H1 (cell line): ENCODE results near the gene RPRML. TPM values are rescaled to one million over a fixed set of nuclear protein-coding genes. Genes with fewer than 3 reads are reported as not detected.

Experiments
- CTCF ChIA-PET: fragments of 300-600 bp; sonication (Branson Sonifier 250); formaldehyde crosslinking; loops from one replicate; lab custom pipeline; 2021; ENCODE audit not compliant: partially characterized antibody; lab: Charles Lee
- POLR2A ChIA-PET: fragments of 300-600 bp; sonication (Branson Sonifier 250); formaldehyde crosslinking; loops from one replicate; lab custom pipeline; 2021; ENCODE audit warnings: inconsistent platforms; ENCODE audit not compliant: partially characterized antibody; lab: Charles Lee
- DNase-seq, 2 experiments: peaks; one replicate each; pipeline versions ENCODE4 v3.0.0 to v3.0.0-alpha.2; 2010 to 2022; ENCODE audit warnings: low spot score in 2 of 2, low read depth in 1 of 2, mixed read lengths in 1 of 2
- FAIRE-seq: peaks from 2 replicates; lab custom pipeline; 2011; peaks lifted over from hg19 to GRCh38; lab: Jason Lieb, UNC
- H2AFZ ChIP-seq: 2 replicates; pipeline ENCODE4 v1.8.1; 2012; ENCODE audit warnings: low read length, inconsistent platforms
- H2AK5ac ChIP-seq: 2 replicates; pipeline ENCODE4 v1.6.1; 2013; ENCODE audit warnings: low read depth, low read length
- H2BK120ac ChIP-seq: replicated peaks from 2 replicates; pipeline ENCODE3; 2013; ENCODE audit warnings: low read depth, low read length, inconsistent platforms
- H2BK12ac ChIP-seq: 2 replicates; pipeline ENCODE4 v1.6.1; 2013; ENCODE audit warnings: low read depth, low read length
- H2BK15ac ChIP-seq: 2 replicates; pipeline ENCODE4 v1.6.1; 2013; ENCODE audit warnings: low read length
- H2BK20ac ChIP-seq: 2 replicates; pipeline ENCODE4 v1.6.1; 2013; ENCODE audit warnings: low read length
- H2BK5ac ChIP-seq: 2 replicates; pipeline ENCODE4 v1.6.1; 2013; ENCODE audit warnings: low read depth, low read length
- H3K14ac ChIP-seq: 2 replicates; pipeline ENCODE4 v1.6.1; 2013; ENCODE audit warnings: inconsistent platforms; ENCODE audit not compliant: insufficient read length
- H3K18ac ChIP-seq: 2 replicates; pipeline ENCODE4 v1.6.1; 2013; ENCODE audit warnings: low read length; ENCODE audit errors: extremely low read depth
- H3K23ac ChIP-seq: 2 replicates; pipeline ENCODE4 v1.6.1; 2013; ENCODE audit warnings: inconsistent platforms; ENCODE audit not compliant: insufficient read length
- H3K23me2 ChIP-seq: 2 replicates; pipeline ENCODE4 v1.6.1; 2013; ENCODE audit warnings: low read depth, low read length
- H3K27ac ChIP-seq: 2 replicates; pipeline ENCODE4 v1.6.1; 2011; ENCODE audit warnings: low read depth, low read length, inconsistent platforms
- H3K27me3 ChIP-seq, 4 experiments: replicated peaks in 1 of 4; 1 replicate in 1 of 4; 2 replicates in 3 of 4; pipeline versions ENCODE4 v1.6.1 to v1.8.1; 2011 to 2013; ENCODE audit warnings: low read length in 3 of 4, mild to moderate bottlenecking in 3 of 4, inconsistent platforms in 2 of 4, mixed read lengths in 2 of 4, moderate library complexity in 1 of 4; ENCODE audit not compliant: control insufficient read depth in 3 of 4, insufficient read depth in 3 of 4; ENCODE audit errors: extremely low read depth in 1 of 4
- H3K36me3 ChIP-seq, 4 experiments: 2 replicates each; pipeline versions ENCODE4 v1.6.1 to v1.8.1; 2011 to 2013; ENCODE audit warnings: mild to moderate bottlenecking in 4 of 4, low read length in 3 of 4, moderate library complexity in 2 of 4, control low read depth in 1 of 4, inconsistent platforms in 1 of 4; ENCODE audit not compliant: insufficient read depth in 4 of 4, control insufficient read depth in 2 of 4
- H3K4ac ChIP-seq: replicated peaks from 2 replicates; pipeline ENCODE3; 2013; ENCODE audit warnings: low read length, low read depth, mixed read lengths, inconsistent platforms; ENCODE audit not compliant: insufficient read length
- H3K4me1 ChIP-seq, 4 experiments: replicated peaks in 1 of 4; 1 replicate in 1 of 4; 2 replicates in 3 of 4; pipeline versions ENCODE4 v1.6.1 to v1.8.1; 2011 to 2013; ENCODE audit warnings: low read length in 3 of 4, inconsistent platforms in 2 of 4, mixed read lengths in 1 of 4; ENCODE audit not compliant: insufficient read depth in 4 of 4, control insufficient read depth in 3 of 4
- H3K4me2 ChIP-seq, 2 experiments: 2 replicates each; pipeline versions ENCODE4 v1.6.1 to v1.8.1; 2011 to 2013; ENCODE audit warnings: low read depth in 2 of 2, low read length in 2 of 2, control low read depth in 1 of 2, inconsistent platforms in 1 of 2, mild to moderate bottlenecking in 1 of 2; ENCODE audit not compliant: insufficient read depth in 1 of 2
- H3K4me3 ChIP-seq, 4 experiments: fragments of 200-600, 300-600 bp in 1 of 4; sonication (generic), shearing (Covaris generic), sonication (Bioruptor Twin) in 1 of 4; 2 replicates each; pipeline versions ENCODE4 v1.5.1 to v1.8.1; 2011 to 2016; ENCODE audit warnings: low read length in 4 of 4, low read depth in 3 of 4, control low read depth in 2 of 4, inconsistent platforms in 2 of 4, mild to moderate bottlenecking in 2 of 4, mixed read lengths in 1 of 4, moderate library complexity in 1 of 4; ENCODE audit not compliant: insufficient read depth in 2 of 4; ENCODE audit errors: extremely low read depth in 1 of 4
- H3K56ac ChIP-seq: replicated peaks from 2 replicates; pipeline ENCODE3; 2013; ENCODE audit warnings: low read depth, mild to moderate bottlenecking, mixed read lengths, low read length, inconsistent platforms; ENCODE audit not compliant: insufficient read length
- H3K79me1 ChIP-seq: 2 replicates; pipeline ENCODE4 v1.6.1; 2013; ENCODE audit warnings: low read depth, low read length, control low read depth
- H3K79me2 ChIP-seq, 2 experiments: 2 replicates each; pipeline versions ENCODE4 v1.6.1 to v1.8.1; 2012 to 2013; ENCODE audit warnings: low read length in 2 of 2, mild to moderate bottlenecking in 2 of 2, inconsistent platforms in 1 of 2; ENCODE audit not compliant: insufficient read depth in 2 of 2, control insufficient read depth in 1 of 2
- H3K9ac ChIP-seq, 4 experiments: replicated peaks in 1 of 4; 1 replicate in 1 of 4; 2 replicates in 3 of 4; pipeline versions ENCODE4 v1.6.1 to v1.8.1; 2011 to 2013; ENCODE audit warnings: low read depth in 3 of 4, low read length in 3 of 4, control low read depth in 2 of 4, mild to moderate bottlenecking in 2 of 4, moderate library complexity in 2 of 4, inconsistent platforms in 1 of 4; ENCODE audit errors: extremely low read depth in 1 of 4
- H3K9me3 ChIP-seq, 2 experiments: 2 replicates each; pipeline versions ENCODE4 v1.6.1 to v1.8.1; 2012 to 2013; ENCODE audit warnings: mild to moderate bottlenecking in 2 of 2, moderate library complexity in 2 of 2, control low read depth in 1 of 2, inconsistent platforms in 1 of 2, low read depth in 1 of 2, low read length in 1 of 2, mixed read lengths in 1 of 2; ENCODE audit not compliant: insufficient read depth in 2 of 2
- H4K20me1 ChIP-seq, 2 experiments: replicated peaks in 1 of 2; 2 replicates each; pipeline versions ENCODE3 to v1.8.1; 2011 to 2013; ENCODE audit warnings: inconsistent platforms in 2 of 2, low read length in 2 of 2, mild to moderate bottlenecking in 1 of 2; ENCODE audit not compliant: insufficient read depth in 2 of 2, control insufficient read depth in 1 of 2
- H4K5ac ChIP-seq: 2 replicates; pipeline ENCODE4 v1.6.1; 2013; ENCODE audit warnings: low read length, low read depth, mixed read lengths, inconsistent platforms; ENCODE audit not compliant: insufficient read length
- H4K8ac ChIP-seq: 2 replicates; pipeline ENCODE4 v1.8.0; 2013; ENCODE audit warnings: mild to moderate bottlenecking, moderate library complexity, low read length, inconsistent platforms; ENCODE audit not compliant: insufficient read depth; ENCODE audit errors: extremely low read depth
- H4K91ac ChIP-seq: replicated peaks from 2 replicates; pipeline ENCODE3; 2013; ENCODE audit warnings: low read length, mixed read lengths, inconsistent platforms; ENCODE audit not compliant: insufficient read length
- CBX8 ChIP-seq: fragments of 300-800, 300-1000 bp; sonication (generic); IDR thresholded peaks from 2 replicates; pipeline ENCODE4 v1.7.1; 2016; ENCODE audit warnings: low read depth, low read length, borderline replicate concordance
- GABPA ChIP-seq: IDR thresholded peaks from 2 replicates; pipeline ENCODE4 v1.6.1; 2011; ENCODE audit warnings: mild to moderate bottlenecking, low read length, moderate library complexity, borderline replicate concordance; ENCODE audit not compliant: insufficient read depth
- JUN ChIP-seq: IDR thresholded peaks from 2 replicates; pipeline ENCODE4 v1.6.1; 2011; ENCODE audit warnings: low read depth, mild to moderate bottlenecking, improper control_type of control experiment, low read length
- SP2 ChIP-seq: IDR thresholded peaks from 2 replicates; pipeline ENCODE4 v1.6.1; 2012; ENCODE audit warnings: mild to moderate bottlenecking, low read length, inconsistent platforms
- SUZ12 ChIP-seq: fragments of 200-600 bp; sonication (generic); IDR thresholded peaks from 2 replicates; pipeline ENCODE4 v1.6.1; 2012; ENCODE audit warnings: mild to moderate bottlenecking, inconsistent platforms, low read length, moderate library complexity, mixed read lengths
- WGBS, 2 experiments: shearing (Covaris generic) in 1 of 2; methylation state at CpG; one replicate each; pipeline versions ENCODE4 v1.1.6 to v1.1.7; 2013 to 2015; ENCODE audit warnings: low lambda C conversion rate in 2 of 2, mixed read lengths in 2 of 2, inconsistent platforms in 1 of 2, low coverage in 1 of 2, missing lambda C conversion rate in 1 of 2; ENCODE audit not compliant: insufficient replicate concordance in 2 of 2, insufficient coverage in 1 of 2, insufficient read length in 1 of 2; ENCODE audit errors: extremely low coverage in 1 of 2, missing lambda C conversion rate in 1 of 2; 5-methylcytosine and 5-hydroxymethylcytosine counted together
- polyA plus RNA-seq, 7 experiments: library from polyadenylated mRNA; depleted of rRNA in 3 of 7; stranded (reverse) in 5 of 7; unstranded in 2 of 7; fragments of >200 nt in 5 of 7; fragments of 200-250 nt in 2 of 7; gene quantifications; 1 replicate in 5 of 7; 2 replicates in 1 of 7; 4 replicates in 1 of 7; pipeline versions ENCODE4 v1.2.1 to v1.2.3, GENCODE V29; 2011 to 2013; ENCODE audit warnings: missing spikeins in 2 of 7, mixed read lengths in 2 of 7
- total RNA-seq: library from RNA; stranded (reverse); fragmentation: NEBNext Ultra II Directional; extraction: Animal tissue kit (Norgen Biotek cat#: 25700); gene quantifications from 2 replicates; pipeline ENCODE4 v1.2.1, GENCODE V29; 2021

Gene RPRML
- total and polyA plus RNA-seq, 2 of the 8 experiments (the other 6 are each of a cell fraction or from before 2014, with no cell fraction given), result 3.5 to 5.5 TPM

DNA sequence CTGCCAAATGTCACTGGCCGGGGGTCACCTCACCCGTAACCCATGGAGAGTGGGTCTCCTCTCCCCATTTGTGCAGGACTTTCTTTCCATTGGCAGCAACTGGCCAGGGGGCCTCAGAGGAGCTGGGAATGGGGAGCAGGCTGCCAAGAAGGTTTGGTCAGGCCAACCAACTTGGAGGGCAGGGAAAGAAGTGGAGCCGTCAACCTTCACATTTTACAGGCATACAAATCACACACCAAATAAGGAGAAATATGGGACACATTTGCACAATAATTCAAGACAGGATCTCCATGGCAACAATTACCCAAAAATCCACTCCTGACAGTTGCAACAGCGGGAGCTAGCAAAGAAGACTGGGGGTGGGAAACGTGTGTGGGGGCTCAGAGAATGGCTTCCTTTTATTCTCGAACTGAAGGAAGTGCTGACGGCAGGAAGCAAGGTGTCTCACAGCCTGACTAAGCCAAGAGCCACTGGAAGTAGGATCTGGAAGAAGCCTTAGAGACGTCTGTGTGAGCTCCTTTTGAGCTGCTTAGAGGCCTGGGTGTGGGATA lies 20.9 kb downstream of the RPRML start:
- WGBS, 2 experiments, result 75% methylated on average over 6 of the region's 8 CpGs; no CpG with 5 or more reads in 1 of the 2 experiments
- peaks cover 0 to 3% (median 1%) of the 10 kb centered on the region in 4 experiments; a peak in 1 of 8 replicates for H3K36me3 ChIP-seq
- no peak overlapping the region for H4K5ac ChIP-seq
- peaks cover 0 to 6% of the 10 kb centered on the region in 2 experiments; a peak in 3 of 4 replicates for H3K9me3 ChIP-seq
- H3K79me1 ChIP-seq, result no peaks in the 10 kb centered on the region
- peaks cover 0 to 2% (median 0%) of the 10 kb centered on the region in 4 experiments; a peak in 1 of 7 replicates for H3K27me3 ChIP-seq
- POLR2A ChIA-PET, result interaction anchor here (0.6 to 3.9 kb wide), 6 partner anchors 10 to 138 kb away, joined by 3 to 26 read pairs (median 5); no protein-coding TSS in a partner anchor
- H3K4me3 ChIP-seq, result no peak overlapping the region
- H3K4me1 ChIP-seq, result no peaks in the 10 kb centered on the region
- H3K56ac ChIP-seq, result no peak overlapping the region
- H3K27ac ChIP-seq, result no peak overlapping the region
- no peak overlapping the region for H2AFZ ChIP-seq
- H3K4ac ChIP-seq, result no peak overlapping the region
- no peaks in the 10 kb centered on the region for H3K23me2 ChIP-seq
- no peaks in the 10 kb centered on the region for H3K79me2 ChIP-seq
- no peak overlapping the region for H3K9ac ChIP-seq
- H4K91ac ChIP-seq, result no peak overlapping the region
- H2BK5ac ChIP-seq, result no peak overlapping the region
- H4K20me1 ChIP-seq, result no peaks in the 10 kb centered on the region
- H3K14ac ChIP-seq, result no peak overlapping the region
- H4K8ac ChIP-seq, result no peak overlapping the region
- CTCF ChIA-PET, result interaction anchor here (1.0 to 2.7 kb wide), 4 partner anchors 9 to 144 kb away, joined by 3 to 9 read pairs (median 7); no protein-coding TSS in a partner anchor
- FAIRE-seq (no peak), DNase-seq (no peak)
- no peak overlapping the region for H2BK15ac ChIP-seq
- H2AK5ac ChIP-seq, result no peak overlapping the region
- no peak overlapping the region for H3K4me2 ChIP-seq
- H2BK120ac ChIP-seq, result no peak overlapping the region
- no peak overlapping the region for H2BK20ac ChIP-seq
- TF ChIP-seq JUN (no peak), SUZ12 (no peak), SP2 (no peak), GABPA (no peak), CBX8 (no peak)
- H3K18ac ChIP-seq, result no peak overlapping the region
- H3K23ac ChIP-seq, result no peak overlapping the region
- H2BK12ac ChIP-seq, result no peak overlapping the region
